ENCODE data around the gene GRIK3. TPM values are rescaled to one million over a fixed set of nuclear protein-coding genes. Genes with fewer than 3 reads are reported as not detected.

GRIK3 gene
- total RNA-seq, 5 donors from 2014 or later (not counting 1 experiment from before 2014, with no cell fraction given) = 0.03 TPM; not detected in 4

DNA sequence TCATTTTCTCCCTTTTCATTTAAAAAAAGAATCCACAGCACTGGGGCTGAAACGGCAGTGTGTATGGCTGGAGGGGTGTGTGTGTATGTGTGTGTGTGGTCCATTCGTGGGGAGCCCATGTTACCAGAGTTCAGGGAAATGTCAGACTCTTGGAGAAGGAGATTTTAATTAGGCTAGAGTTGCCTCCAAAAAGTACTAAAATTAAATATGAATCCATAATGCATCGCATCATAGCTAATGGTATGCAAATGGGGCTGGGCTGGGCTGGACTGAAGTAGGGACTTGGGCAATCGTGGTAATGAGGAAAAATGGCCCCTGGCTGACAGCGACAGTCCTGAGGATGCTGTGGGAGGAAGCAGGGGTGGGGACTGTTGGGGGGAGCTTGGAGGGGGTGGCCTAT, 24.8 kb downstream of the GRIK3 start:
- POLR2A ChIA-PET = no interaction called here
- Histone ChIP-seq H3K9me3 (no peaks in the 10 kb centered on the region), H3K27me3 (replicated peaks in 1 of 2; ENCODE audit: control insufficient read depth in 2 of 2, extremely low read depth in 1 of 2, insufficient read depth in 2 of 2, low read length in 1 of 2) (peaks cover 0 to 12% of the 10 kb centered on the region in 2 experiments), H3K4me3 (ENCODE audit: control insufficient read depth in 1 of 2, extremely low read depth in 1 of 2, low read length in 1 of 2) (no peak overlapping the region), H3K27ac (ENCODE audit: low read length) (no peak overlapping the region), H3K36me3 (ENCODE audit: control insufficient read depth in 2 of 2, extremely low read depth in 1 of 2, insufficient read depth in 1 of 2, low read length in 1 of 2) (no peaks in the 10 kb centered on the region), H3K4me1 (ENCODE audit: control insufficient read depth in 1 of 2, extremely low read depth in 1 of 2, insufficient read depth in 2 of 2, low read length in 2 of 2) (no peaks in the 10 kb centered on the region)
- Mint-ChIP-seq H3K27ac (no peak overlapping the region), H3K36me3 (no peaks in the 10 kb centered on the region), H3K27me3 (peaks cover 13 to 16% of the 10 kb centered on the region in 2 donors), H3K4me3 (no peak overlapping the region), H3K4me1 (no peaks in the 10 kb centered on the region), H3K9me3 (no peaks in the 10 kb centered on the region)
- CTCF ChIA-PET = no interaction called here
- DNase-seq = no peak
- 54% methylated on average over 3 of the region's 5 CpGs for WGBS (ENCODE audit: insufficient coverage)
- no peak for ATAC-seq (replicated peaks in 1 of 4)

DNA sequence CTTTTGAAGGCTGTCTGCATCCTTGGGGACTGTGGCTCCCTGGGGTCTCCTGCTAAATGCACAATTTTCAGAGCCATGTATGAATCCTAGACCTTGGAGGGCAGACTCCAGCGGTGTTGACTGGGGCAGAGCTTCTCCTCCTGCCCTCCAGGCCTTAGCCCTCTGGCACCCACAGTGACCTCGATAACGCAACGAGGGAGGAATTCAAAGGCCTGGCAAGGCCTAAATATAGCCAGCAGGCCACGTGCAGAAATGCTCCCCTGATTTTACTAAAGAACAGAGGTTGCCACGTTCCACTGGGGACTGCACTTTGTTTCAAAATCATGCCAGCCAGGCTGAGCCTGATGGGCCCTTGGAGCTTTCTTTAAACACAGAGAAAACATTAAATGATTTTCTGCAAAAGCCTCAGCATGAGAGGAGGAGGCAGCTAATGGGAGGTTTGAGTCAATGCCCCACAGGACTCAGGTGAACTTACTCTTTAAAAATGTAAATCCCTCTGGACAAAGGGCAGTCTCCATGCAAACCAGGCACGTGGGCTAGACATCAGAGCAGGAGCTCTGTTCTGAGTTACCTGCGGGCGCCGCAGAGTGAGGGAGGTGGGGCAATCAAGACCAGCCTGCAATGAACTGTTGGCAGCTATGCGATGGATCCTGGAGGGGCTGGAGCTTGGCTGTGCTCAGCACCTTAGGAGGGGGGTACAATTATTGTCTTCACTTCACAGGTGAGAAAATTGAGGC, 28.0 kb downstream of the GRIK3 start:
- no peak overlapping the region for H3K4me3 ChIP-seq (ENCODE audit: control insufficient read depth in 1 of 2, extremely low read depth in 1 of 2, low read length in 1 of 2)
- H3K9me3 ChIP-seq = no peaks in the 10 kb centered on the region
- POLR2A ChIA-PET = no interaction called here
- H3K4me1 ChIP-seq (ENCODE audit: control insufficient read depth in 1 of 2, extremely low read depth in 1 of 2, insufficient read depth in 2 of 2, low read length in 2 of 2) = no peaks in the 10 kb centered on the region
- CTCF ChIA-PET = interaction anchor here in 1 of 2 donors (0.6 kb wide), 1 partner anchor 1266 kb away, joined by 7 read pairs; no protein-coding TSS in a partner anchor
- H3K27me3 ChIP-seq (replicated peaks in 1 of 2; ENCODE audit: control insufficient read depth in 2 of 2, extremely low read depth in 1 of 2, insufficient read depth in 2 of 2, low read length in 1 of 2) = peaks cover 0 to 9% of the 10 kb centered on the region in 2 experiments
- WGBS (ENCODE audit: insufficient coverage) = 78% methylated on average over 7 of the region's 11 CpGs
- no peak for DNase-seq
- peaks cover 0 to 6% (median 0%) of the 10 kb centered on the region in 3 donors for H3K4me1 Mint-ChIP-seq
- H3K9me3 Mint-ChIP-seq = no peaks in the 10 kb centered on the region
- H3K27ac Mint-ChIP-seq = no peak overlapping the region
- ATAC-seq (replicated peaks in 1 of 4) = no peak
- peaks cover 13 to 22% of the 10 kb centered on the region in 2 donors for H3K27me3 Mint-ChIP-seq
- no peak overlapping the region for H3K4me3 Mint-ChIP-seq
- H3K27ac ChIP-seq (ENCODE audit: low read length) = no peak overlapping the region
- H3K36me3 Mint-ChIP-seq = no peaks in the 10 kb centered on the region
- H3K36me3 ChIP-seq (ENCODE audit: control insufficient read depth in 2 of 2, extremely low read depth in 1 of 2, insufficient read depth in 1 of 2, low read length in 1 of 2) = no peaks in the 10 kb centered on the region

DNA sequence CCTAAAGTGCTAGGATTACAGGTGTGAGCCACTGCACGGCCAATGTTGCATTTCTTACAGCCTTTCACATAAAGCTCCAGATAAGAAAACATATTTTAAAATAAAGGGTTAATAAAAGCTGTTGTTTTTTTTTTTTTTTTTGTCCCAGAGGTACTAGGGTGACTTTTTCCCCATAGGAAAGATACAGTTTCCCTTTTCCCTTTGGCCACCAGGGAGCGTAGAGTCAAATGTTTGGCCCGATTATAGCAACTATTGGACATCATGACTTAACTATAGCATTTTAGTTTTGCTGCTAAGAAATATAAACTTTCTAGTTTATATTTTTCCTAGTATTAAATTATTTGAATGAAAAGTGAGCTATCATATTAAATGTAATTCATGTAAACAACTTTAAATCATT, 31.4 kb downstream of the GRIK3 start:
- Mint-ChIP-seq H3K27me3 (peaks cover 25% of the 10 kb centered on the region in 2 donors), H3K4me1 (peaks cover 0 to 6% (median 0%) of the 10 kb centered on the region in 3 donors), H3K27ac (no peak overlapping the region), H3K36me3 (no peaks in the 10 kb centered on the region), H3K9me3 (no peaks in the 10 kb centered on the region), H3K4me3 (no peak overlapping the region)
- no peaks in the 10 kb centered on the region for H3K9me3 ChIP-seq
- POLR2A ChIA-PET = no interaction called here
- H3K4me1 ChIP-seq (ENCODE audit: control insufficient read depth in 1 of 2, extremely low read depth in 1 of 2, insufficient read depth in 2 of 2, low read length in 2 of 2) = no peaks in the 10 kb centered on the region
- no peak overlapping the region for H3K4me3 ChIP-seq (ENCODE audit: control insufficient read depth in 1 of 2, extremely low read depth in 1 of 2, low read length in 1 of 2)
- H3K27me3 ChIP-seq (replicated peaks in 1 of 2; ENCODE audit: control insufficient read depth in 2 of 2, extremely low read depth in 1 of 2, insufficient read depth in 2 of 2, low read length in 1 of 2) = peaks cover 0 to 8% of the 10 kb centered on the region in 2 experiments
- no peak overlapping the region for H3K27ac ChIP-seq (ENCODE audit: low read length)
- CTCF ChIA-PET = interaction anchor here in 1 of 2 donors (0.7 kb wide), 1 partner anchor 11 kb away, joined by 5 read pairs; no protein-coding TSS in a partner anchor
- DNase-seq (no peak), ATAC-seq (replicated peaks in 1 of 4) (no peak)
- no CpG with 5 or more reads among the region's 3 CpGs for WGBS (ENCODE audit: insufficient coverage)
- no peaks in the 10 kb centered on the region for H3K36me3 ChIP-seq (ENCODE audit: control insufficient read depth in 2 of 2, extremely low read depth in 1 of 2, insufficient read depth in 1 of 2, low read length in 1 of 2)

DNA sequence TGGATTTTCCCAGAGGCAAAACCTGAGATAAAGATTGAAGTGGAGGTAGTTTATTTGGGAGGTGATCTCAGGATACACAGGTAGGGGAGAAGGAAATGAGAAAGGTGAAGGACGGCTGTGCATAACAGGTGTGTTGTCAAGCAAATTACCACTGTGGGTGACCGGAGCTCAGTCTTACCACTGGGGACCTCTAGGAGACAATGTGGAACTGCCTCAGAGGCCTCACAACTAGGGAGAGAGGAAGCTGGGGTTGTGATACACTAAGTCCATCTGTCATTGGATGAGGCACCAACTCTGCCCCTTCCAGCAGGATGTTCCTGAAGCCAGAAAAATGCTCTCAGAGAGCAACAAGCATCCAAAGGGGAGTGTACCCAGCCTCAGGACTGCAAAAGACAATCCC, 32.6 kb downstream of the GRIK3 start:
- no peaks in the 10 kb centered on the region for H3K36me3 ChIP-seq (ENCODE audit: control insufficient read depth in 2 of 2, extremely low read depth in 1 of 2, insufficient read depth in 1 of 2, low read length in 1 of 2)
- no peak overlapping the region for H3K27ac Mint-ChIP-seq
- H3K27ac ChIP-seq (ENCODE audit: low read length) = no peak overlapping the region
- no peak for DNase-seq
- no peak for ATAC-seq (replicated peaks in 1 of 4)
- peaks cover 0 to 13% of the 10 kb centered on the region in 2 experiments for H3K27me3 ChIP-seq (replicated peaks in 1 of 2; ENCODE audit: control insufficient read depth in 2 of 2, extremely low read depth in 1 of 2, insufficient read depth in 2 of 2, low read length in 1 of 2)
- ChIA-PET CTCF (no interaction called here), POLR2A (no interaction called here)
- no peaks in the 10 kb centered on the region for H3K9me3 ChIP-seq
- H3K4me1 Mint-ChIP-seq = peaks cover 0 to 6% (median 0%) of the 10 kb centered on the region in 3 donors
- H3K9me3 Mint-ChIP-seq = no peaks in the 10 kb centered on the region
- no peak overlapping the region for H3K4me3 Mint-ChIP-seq
- H3K27me3 Mint-ChIP-seq = peaks cover 19 to 20% of the 10 kb centered on the region in 2 donors
- no peaks in the 10 kb centered on the region for H3K4me1 ChIP-seq (ENCODE audit: control insufficient read depth in 1 of 2, extremely low read depth in 1 of 2, insufficient read depth in 2 of 2, low read length in 2 of 2)
- H3K4me3 ChIP-seq (ENCODE audit: control insufficient read depth in 1 of 2, extremely low read depth in 1 of 2, low read length in 1 of 2) = no peak overlapping the region
- H3K36me3 Mint-ChIP-seq = no peaks in the 10 kb centered on the region
- 17% methylated on average over 2 of the region's 2 CpGs for WGBS (ENCODE audit: insufficient coverage)

DNA sequence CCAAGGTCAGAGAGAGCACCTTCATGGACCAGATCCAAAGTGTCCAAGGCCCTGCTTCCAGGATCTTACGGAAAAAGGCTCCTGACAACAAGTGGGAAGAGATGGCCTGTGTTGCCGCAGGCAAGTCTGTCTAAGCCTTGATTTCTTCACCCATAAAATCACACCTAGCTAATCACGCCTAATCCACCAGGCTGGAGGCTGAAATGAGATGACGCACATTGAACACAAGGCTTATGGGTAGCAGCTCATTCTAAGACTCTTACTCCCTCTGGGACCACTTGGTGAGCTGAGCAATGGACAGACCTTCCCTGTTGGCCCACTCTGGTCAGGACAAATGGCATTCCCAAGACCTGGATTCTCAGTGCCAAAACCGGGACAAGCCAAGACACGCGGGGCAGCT, 38.2 kb downstream of the GRIK3 start:
- H3K4me1 ChIP-seq (ENCODE audit: control insufficient read depth in 1 of 2, extremely low read depth in 1 of 2, insufficient read depth in 2 of 2, low read length in 2 of 2) = no peaks in the 10 kb centered on the region
- no peak overlapping the region for H3K27ac ChIP-seq (ENCODE audit: low read length)
- 88% methylated on average over 7 of the region's 7 CpGs for WGBS (ENCODE audit: insufficient coverage)
- no peaks in the 10 kb centered on the region for H3K9me3 ChIP-seq
- H3K27me3 ChIP-seq (replicated peaks in 1 of 2; ENCODE audit: control insufficient read depth in 2 of 2, extremely low read depth in 1 of 2, insufficient read depth in 2 of 2, low read length in 1 of 2) = peaks cover 0 to 21% of the 10 kb centered on the region in 2 experiments
- Mint-ChIP-seq H3K9me3 (no peaks in the 10 kb centered on the region), H3K36me3 (no peaks in the 10 kb centered on the region), H3K27me3 (peaks cover 16 to 28% of the 10 kb centered on the region in 2 donors), H3K27ac (no peak overlapping the region), H3K4me1 (no peaks in the 10 kb centered on the region), H3K4me3 (no peak overlapping the region)
- CTCF ChIA-PET = no interaction called here
- DNase-seq = no peak
- H3K4me3 ChIP-seq (ENCODE audit: control insufficient read depth in 1 of 2, extremely low read depth in 1 of 2, low read length in 1 of 2) = no peak overlapping the region
- POLR2A ChIA-PET = no interaction called here
- no peak for ATAC-seq (replicated peaks in 1 of 4)
- no peaks in the 10 kb centered on the region for H3K36me3 ChIP-seq (ENCODE audit: control insufficient read depth in 2 of 2, extremely low read depth in 1 of 2, insufficient read depth in 1 of 2, low read length in 1 of 2)

DNA sequence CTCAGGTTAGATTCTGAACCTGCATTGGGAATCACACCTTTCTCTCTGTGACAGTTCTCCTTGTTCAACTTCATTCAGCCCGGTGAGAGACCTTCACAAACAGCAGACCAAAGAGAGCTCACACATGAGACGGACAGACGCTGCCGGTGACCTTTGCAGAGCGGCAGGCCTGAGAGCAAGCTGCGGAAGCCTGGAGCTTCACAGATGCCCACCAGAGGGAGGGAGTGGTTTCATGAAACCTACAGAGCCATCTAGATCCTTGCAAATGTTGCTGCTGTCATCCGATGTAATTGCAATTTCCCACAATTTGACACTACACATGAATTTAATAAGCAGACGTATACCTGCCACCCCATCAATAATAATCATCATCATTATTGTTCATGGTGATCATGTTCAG, 39.4 kb downstream of the GRIK3 start:
- no peak overlapping the region for H3K4me3 Mint-ChIP-seq
- no peak overlapping the region for H3K27ac Mint-ChIP-seq
- Histone ChIP-seq H3K27me3 (replicated peaks in 1 of 2; ENCODE audit: control insufficient read depth in 2 of 2, extremely low read depth in 1 of 2, insufficient read depth in 2 of 2, low read length in 1 of 2) (peaks cover 0 to 25% of the 10 kb centered on the region in 2 experiments), H3K27ac (ENCODE audit: low read length) (no peak overlapping the region), H3K36me3 (ENCODE audit: control insufficient read depth in 2 of 2, extremely low read depth in 1 of 2, insufficient read depth in 1 of 2, low read length in 1 of 2) (no peaks in the 10 kb centered on the region), H3K4me3 (ENCODE audit: control insufficient read depth in 1 of 2, extremely low read depth in 1 of 2, low read length in 1 of 2) (no peak overlapping the region), H3K9me3 (no peaks in the 10 kb centered on the region), H3K4me1 (ENCODE audit: control insufficient read depth in 1 of 2, extremely low read depth in 1 of 2, insufficient read depth in 2 of 2, low read length in 2 of 2) (no peaks in the 10 kb centered on the region)
- ChIA-PET POLR2A (no interaction called here), CTCF (no interaction called here)
- no peaks in the 10 kb centered on the region for H3K4me1 Mint-ChIP-seq
- ATAC-seq (replicated peaks in 1 of 4) (no peak), DNase-seq (no peak)
- H3K36me3 Mint-ChIP-seq = no peaks in the 10 kb centered on the region
- H3K27me3 Mint-ChIP-seq = peaks cover 19 to 21% of the 10 kb centered on the region in 2 donors
- no peaks in the 10 kb centered on the region for H3K9me3 Mint-ChIP-seq
- WGBS (ENCODE audit: insufficient coverage) = 78% methylated on average over 8 of the region's 8 CpGs

Measured in T-cell (primary cell).